PFSK-1 (cell line): Measurements from ENCODE around the gene MCCD1.

Experiments used
- FOXP2 ChIP-seq: optimal IDR thresholded peaks from 2 replicates; pipeline ENCODE3; 2011; ENCODE audit warnings: borderline replicate concordance, control low read depth, inconsistent platforms; ENCODE audit not compliant: insufficient read depth; ENCODE audit errors: extremely low read length, extremely low read depth
- POLR2AphosphoS5 ChIP-seq: IDR thresholded peaks from 2 replicates; pipeline ENCODE4 v1.6.1; 2012; ENCODE audit warnings: low read depth, mild to moderate bottlenecking, control low read depth, low read length, moderate library complexity
- REST ChIP-seq, 2 experiments: IDR thresholded peaks; 2 replicates each; pipeline versions ENCODE4 v1.6.1 to v1.8.0; 2011 to 2012; ENCODE audit warnings: low read depth in 2 of 2, low read length in 2 of 2, control low read depth in 1 of 2, inconsistent platforms in 1 of 2, mild to moderate bottlenecking in 1 of 2, moderate library complexity in 1 of 2; ENCODE audit not compliant: insufficient read depth in 1 of 2
- SIN3A ChIP-seq: IDR thresholded peaks from 2 replicates; pipeline ENCODE4 v1.6.1; 2012; ENCODE audit warnings: mild to moderate bottlenecking, low read length, moderate library complexity, borderline replicate concordance; ENCODE audit not compliant: insufficient read depth
- TAF1 ChIP-seq: IDR thresholded peaks from 2 replicates; pipeline ENCODE4 v1.6.1; 2012; ENCODE audit warnings: low read length, control low read depth, borderline replicate concordance; ENCODE audit not compliant: insufficient read depth

MCCD1 gene

GRCh38 chr6:31534521-31535040 lies 5.8 kb downstream of the MCCD1 start:
- TF ChIP-seq TAF1 (no peak), REST (IDR thresholded peaks at IDR 0.05; ENCODE audit: insufficient read depth in 1 of 2, low read depth in 2 of 2, low read length in 2 of 2) (no peak), POLR2AphosphoS5 (0 out of 2 replicates have a peak, but pooled peaks have one; percentile 7), FOXP2 (no peak)

- TF ChIP-seq REST (IDR thresholded peaks at IDR 0.05; ENCODE audit: insufficient read depth in 1 of 2, low read depth in 2 of 2, low read length in 2 of 2) (no peak), TAF1 (no peak), FOXP2 (no peak), POLR2AphosphoS5 (no peak), SIN3A (no peak)
Measured at GRCh38 chr6:31535538-31536324, 7.0 kb downstream of the MCCD1 start.

- TF ChIP-seq FOXP2 (no peak), SIN3A (no peak), REST (IDR thresholded peaks at IDR 0.05; ENCODE audit: insufficient read depth in 1 of 2, low read depth in 2 of 2, low read length in 2 of 2) (no peak), TAF1 (no peak), POLR2AphosphoS5 (no peak)
Measured at GRCh38 chr6:31538805-31539400, 10.1 kb downstream of the MCCD1 start.

- TF ChIP-seq FOXP2 (no peak), REST (IDR thresholded peaks at IDR 0.05; ENCODE audit: insufficient read depth in 1 of 2, low read depth in 2 of 2, low read length in 2 of 2) (no peak), POLR2AphosphoS5 (no peak), SIN3A (no peak), TAF1 (no peak)
Measured at GRCh38 chr6:31540640-31541039, 11.9 kb downstream of the MCCD1 start.
